ENCODE results near the gene FIBIN. TPM values are rescaled to one million over a fixed set of nuclear protein-coding genes. Genes with fewer than 3 reads are reported as not detected.
"Not testable (repeated sequence)": the region's sequence is repeated elsewhere in the genome, so short reads cannot be mapped to it uniquely, and the experiment has no call there.

The FIBIN gene
- total and polyA plus RNA-seq, 4 donors, result 1.6 to 3.7 (median 2.2) TPM

GRCh38 chr11:26963764-26964163 is 30.1 kb upstream of the FIBIN start (continued):
- TF ChIP-seq REST (IDR thresholded peaks at IDR 0.05), result no peak
- no peak for TF ChIP-seq JUND (IDR thresholded peaks at IDR 0.05)
- TF ChIP-seq FOXA2 (IDR thresholded peaks at IDR 0.05), result no peak
- no peak for TF ChIP-seq YY1 (IDR thresholded peaks at IDR 0.05)

GRCh38 chr11:26964339-26964738 is 29.6 kb upstream of the FIBIN start:
- Histone ChIP-seq H3K27ac (ENCODE audit: low read depth in 1 of 2, low read length in 2 of 2) (no peak overlapping the region), H3K4me3 (ENCODE audit: low read depth in 1 of 3, low read length in 3 of 3) (no peak overlapping the region), H3K36me3 (ENCODE audit: control insufficient read depth in 4 of 4, insufficient read depth in 3 of 4, low read depth in 1 of 4, low read length in 3 of 4) (no peaks in the 10 kb centered on the region), H3K4me1 (ENCODE audit: control insufficient read depth in 4 of 4, insufficient read depth in 4 of 4, low read length in 3 of 4) (no peaks in the 10 kb centered on the region), H3K9ac (ENCODE audit: low read depth in 1 of 2, low read length in 2 of 2) (no peak overlapping the region), H3K27me3 (ENCODE audit: control insufficient read depth in 4 of 4, insufficient read depth in 4 of 4, low read length in 3 of 4) (no peaks in the 10 kb centered on the region), H3K9me3 (ENCODE audit: control insufficient read depth in 4 of 4, low read length in 3 of 4) (no peaks in the 10 kb centered on the region)
- 81% methylated on average over 3 of the region's 3 CpGs for WGBS
- TF ChIP-seq MAX (IDR thresholded peaks at IDR 0.05), result no peak
- no peak for TF ChIP-seq RAD21 (IDR thresholded peaks at IDR 0.05)
- no peak for TF ChIP-seq FOXA1 (IDR thresholded peaks at IDR 0.05)
- TF ChIP-seq EGR1 (IDR thresholded peaks at IDR 0.05; ENCODE audit: low read depth in 2 of 2), result no peak
- TF ChIP-seq TAF1 (conservative IDR thresholded peaks at IDR 0.05), result no peak
- no peak for TF ChIP-seq NR2F2 (IDR thresholded peaks at IDR 0.05)
- no peak for TF ChIP-seq REST (IDR thresholded peaks at IDR 0.05)
- TF ChIP-seq CTCF (IDR thresholded peaks at IDR 0.05; ENCODE audit: low read depth, low read length, missing input control), result no peak
- TF ChIP-seq YY1 (IDR thresholded peaks at IDR 0.05), result no peak
- no peak for DNase-seq (ENCODE audit: low spot score)

GRCh38 chr11:26964847-26965485 is 28.9 kb upstream of the FIBIN start:
- H3K4me1 ChIP-seq (ENCODE audit: control insufficient read depth in 4 of 4, insufficient read depth in 4 of 4, low read length in 3 of 4); DNase-seq (ENCODE audit: low spot score): not testable (repeated sequence)
- WGBS, result 96% methylated on average over 31 of the region's 32 CpGs

More at GRCh38 chr11:26964847-26965485, 28.9 kb upstream of the FIBIN start:
- not testable (repeated sequence) for H3K4me3 ChIP-seq (ENCODE audit: low read depth in 1 of 3, low read length in 3 of 3); H3K9me3 ChIP-seq (ENCODE audit: control insufficient read depth in 4 of 4, low read length in 3 of 4); H3K36me3 ChIP-seq (ENCODE audit: control insufficient read depth in 4 of 4, insufficient read depth in 3 of 4, low read depth in 1 of 4, low read length in 3 of 4); H3K27ac ChIP-seq (ENCODE audit: low read depth in 1 of 2, low read length in 2 of 2); H3K27me3 ChIP-seq (ENCODE audit: control insufficient read depth in 4 of 4, insufficient read depth in 4 of 4, low read length in 3 of 4); H3K9ac ChIP-seq (ENCODE audit: low read depth in 1 of 2, low read length in 2 of 2)

Data from liver (tissue), 9 donors.